H9 (cell line): ENCODE results near the gene APOM. TPM values are rescaled to one million over a fixed set of nuclear protein-coding genes. Genes with fewer than 3 reads are reported as not detected.

Source experiments
- DNase-seq: peaks from one replicate; pipeline ENCODE4 v3.0.0-alpha.2; 2017
- H2AFZ ChIP-seq: one replicate; pipeline ENCODE4 v1.6.1; 2013; ENCODE audit warnings: mild to moderate bottlenecking, low read length, control low read depth, moderate library complexity
- H2AK5ac ChIP-seq: 2 replicates; pipeline ENCODE4 v1.6.1; 2013; ENCODE audit warnings: low read length, control low read depth, mixed read lengths; ENCODE audit not compliant: insufficient read length
- H2BK120ac ChIP-seq: one replicate; pipeline ENCODE4 v1.6.1; 2013; ENCODE audit warnings: low read depth, mild to moderate bottlenecking, low read length, control low read depth, inconsistent platforms; ENCODE audit not compliant: poor library complexity, severe bottlenecking
- H2BK12ac ChIP-seq: 2 replicates; pipeline ENCODE4 v1.6.1; 2013; ENCODE audit warnings: low read length, control low read depth, mixed read lengths, low read depth; ENCODE audit not compliant: insufficient read length
- H2BK15ac ChIP-seq: 2 replicates; pipeline ENCODE4 v1.6.1; 2013; ENCODE audit warnings: low read depth, low read length, control low read depth
- H2BK20ac ChIP-seq: one replicate; pipeline ENCODE4 v1.6.1; 2013; ENCODE audit warnings: low read depth, mild to moderate bottlenecking, low read length, control low read depth, inconsistent platforms; ENCODE audit not compliant: poor library complexity, severe bottlenecking
- H2BK5ac ChIP-seq: 2 replicates; pipeline ENCODE4 v1.6.1; 2013; ENCODE audit warnings: low read length, control low read depth, mixed read lengths; ENCODE audit not compliant: insufficient read length
- H3K14ac ChIP-seq: 2 replicates; pipeline ENCODE4 v1.6.1; 2013; ENCODE audit warnings: low read length, control low read depth; ENCODE audit not compliant: insufficient read depth
- H3K18ac ChIP-seq: 2 replicates; pipeline ENCODE4 v1.6.1; 2013; ENCODE audit warnings: low read depth, mild to moderate bottlenecking, mixed read lengths, low read length, control low read depth; ENCODE audit not compliant: insufficient read length
- H3K23ac ChIP-seq: 2 replicates; pipeline ENCODE4 v1.6.1; 2013; ENCODE audit warnings: low read length, control low read depth, mixed read lengths, low read depth; ENCODE audit not compliant: insufficient read length
- H3K23me2 ChIP-seq: 2 replicates; pipeline ENCODE4 v1.6.1; 2013; ENCODE audit warnings: low read depth, mild to moderate bottlenecking, mixed read lengths, low read length, control low read depth; ENCODE audit not compliant: insufficient read length, poor library complexity, severe bottlenecking
- H3K27ac ChIP-seq: 2 replicates; pipeline ENCODE4 v1.5.1; 2013; ENCODE audit warnings: low read length, control low read depth, mixed read lengths, low read depth; ENCODE audit not compliant: insufficient read length
- H3K27me3 ChIP-seq: 2 replicates; pipeline ENCODE4 v1.6.1; 2013; ENCODE audit warnings: low read length, control low read depth, inconsistent platforms; ENCODE audit not compliant: insufficient read depth
- H3K4ac ChIP-seq: 2 replicates; pipeline ENCODE4 v1.6.1; 2013; ENCODE audit warnings: low read depth, mild to moderate bottlenecking, control low read depth, inconsistent platforms, low read length, moderate library complexity
- H3K4me1 ChIP-seq: 2 replicates; pipeline ENCODE4 v1.6.1; 2013; ENCODE audit warnings: low read length, control low read depth, inconsistent platforms; ENCODE audit not compliant: insufficient read depth
- H3K4me2 ChIP-seq: 2 replicates; pipeline ENCODE4 v1.6.1; 2013; ENCODE audit warnings: low read length, control low read depth, mixed read lengths; ENCODE audit not compliant: insufficient read length, insufficient read depth
- H3K56ac ChIP-seq: 2 replicates; pipeline ENCODE4 v1.6.1; 2013; ENCODE audit warnings: low read depth, mild to moderate bottlenecking, mixed read lengths, low read length, control low read depth; ENCODE audit not compliant: insufficient read length
- H3K79me1 ChIP-seq: 2 replicates; pipeline ENCODE4 v1.6.1; 2013; ENCODE audit warnings: low read depth, mild to moderate bottlenecking, moderate library complexity, low read length, control low read depth, inconsistent platforms; ENCODE audit not compliant: insufficient read depth, poor library complexity, severe bottlenecking
- H3K79me2 ChIP-seq: 2 replicates; pipeline ENCODE4 v1.6.1; 2013; ENCODE audit warnings: low read length, control low read depth, inconsistent platforms; ENCODE audit not compliant: insufficient read depth
- H3K9ac ChIP-seq: 2 replicates; pipeline ENCODE4 v1.6.1; 2013; ENCODE audit warnings: low read length, control low read depth, mixed read lengths; ENCODE audit not compliant: insufficient read length; ENCODE audit errors: extremely low read depth
- H3K9me3 ChIP-seq: one replicate; pipeline ENCODE4 v1.6.1; 2013; ENCODE audit warnings: low read depth, low read length, inconsistent platforms; ENCODE audit not compliant: control insufficient read depth
- H3T11ph ChIP-seq: one replicate; pipeline ENCODE4 v1.6.1; 2013; ENCODE audit warnings: mild to moderate bottlenecking, low read length, control low read depth, inconsistent platforms
- H4K20me1 ChIP-seq: one replicate; pipeline ENCODE4 v1.6.1; 2013; ENCODE audit not compliant: control insufficient read depth, insufficient read length, insufficient read depth
- H4K5ac ChIP-seq: 2 replicates; pipeline ENCODE4 v1.6.1; 2013; ENCODE audit warnings: low read depth, mild to moderate bottlenecking, mixed read lengths, low read length, control low read depth; ENCODE audit not compliant: insufficient read length
- H4K8ac ChIP-seq: replicated peaks from 2 replicates; pipeline ENCODE4 v1.6.1; 2013; ENCODE audit warnings: low read length, control low read depth, mixed read lengths, low read depth; ENCODE audit not compliant: insufficient read length
- H4K91ac ChIP-seq: 2 replicates; pipeline ENCODE4 v1.6.1; 2013; ENCODE audit warnings: low read depth, mild to moderate bottlenecking, moderate library complexity, mixed read lengths, low read length, control low read depth; ENCODE audit not compliant: insufficient read length
- H3K27ac Mint-ChIP-seq, 3 experiments: 2 replicates in 2 of 3; 3 replicates in 1 of 3; pipeline ENCODE4 v1.8.0; 2020 to 2021; ENCODE audit warnings: mixed read lengths in 3 of 3, mild to moderate bottlenecking in 1 of 3, moderate library complexity in 1 of 3
- H3K27me3 Mint-ChIP-seq: 2 replicates; pipeline ENCODE4 v1.8.0; 2021; ENCODE audit warnings: low read depth, mild to moderate bottlenecking, moderate library complexity, mixed read lengths
- H3K36me3 Mint-ChIP-seq, 3 experiments: 2 replicates in 2 of 3; 3 replicates in 1 of 3; pipeline ENCODE4 v1.8.0; 2020 to 2021; ENCODE audit warnings: low read depth in 3 of 3, mixed read lengths in 3 of 3; ENCODE audit not compliant: insufficient read depth in 1 of 3
- H3K4me1 Mint-ChIP-seq, 2 experiments: 2 replicates each; pipeline ENCODE4 v1.8.0; 2020; ENCODE audit warnings: mixed read lengths in 2 of 2
- H3K4me3 Mint-ChIP-seq, 2 experiments: 2 replicates in 1 of 2; 3 replicates in 1 of 2; pipeline ENCODE4 v1.8.0; 2020 to 2021; ENCODE audit warnings: mild to moderate bottlenecking in 2 of 2, mixed read lengths in 2 of 2, moderate library complexity in 1 of 2
- H3K9me3 Mint-ChIP-seq, 2 experiments: 2 replicates in 1 of 2; 3 replicates in 1 of 2; pipeline ENCODE4 v1.8.0; 2020; ENCODE audit warnings: mild to moderate bottlenecking in 2 of 2, mixed read lengths in 2 of 2, moderate library complexity in 1 of 2
- whole genome bisulfite sequencing: extraction: QIAGEN DNeasy Blood & Tissue Kit; methylation state at CpG from one replicate; pipeline ENCODE4 v1.1.7; 2013; ENCODE audit warnings: missing lambda C conversion rate, low lambda C conversion rate, mixed read lengths; ENCODE audit not compliant: insufficient read length; ENCODE audit errors: extremely low coverage; 5-methylcytosine and 5-hydroxymethylcytosine counted together
- total RNA-seq: library from RNA; stranded (reverse); gene quantifications from 2 replicates; pipeline ENCODE4 v1.2.1, GENCODE V29; 2021
- TF ChIP-seq, protein P1 (sequence below): fragments of 200-600 bp; sonication (generic); conservative IDR thresholded peaks from 3 replicates; pipeline ENCODE4 v1.8.0; 2021; ENCODE audit warnings: antibody characterized with exemption, mild to moderate bottlenecking

APOM gene
- total RNA-seq, 1 experiment from 2014 or later, result 3.6 TPM

DNA sequence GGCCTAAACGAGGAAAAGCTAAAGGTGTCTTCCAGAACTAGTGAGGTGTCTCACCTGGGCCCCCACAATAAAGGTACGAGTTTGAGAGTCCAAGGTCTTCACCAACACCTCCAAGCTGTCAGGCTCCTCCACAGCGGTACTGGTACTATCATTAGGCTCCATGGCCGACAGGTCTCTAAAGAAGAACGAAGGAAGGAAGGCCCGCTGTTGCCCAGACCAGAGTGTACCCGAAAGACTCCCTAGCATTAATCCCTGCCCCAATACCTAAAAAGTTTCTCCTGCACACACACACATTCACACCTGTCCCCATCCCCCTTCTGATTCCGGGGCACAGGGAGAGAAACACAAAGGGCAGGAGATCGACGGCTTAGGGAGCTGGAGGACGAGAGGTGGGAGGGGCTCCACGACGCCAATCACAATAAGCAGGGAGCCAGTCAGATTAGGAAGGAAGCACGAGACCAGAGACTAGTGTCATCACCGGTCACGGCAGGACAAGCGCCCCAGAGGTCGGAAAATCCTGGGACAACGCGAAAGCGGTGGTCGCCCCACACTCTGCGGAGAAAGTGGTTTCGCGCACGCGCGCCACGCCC lies 4.0 kb upstream of the APOM start:
- H3K27me3 ChIP-seq, result no peaks in the 10 kb centered on the region
- H3K79me2 ChIP-seq, result peaks cover 9% of the 10 kb centered on the region; the same call in 1 of the 2 replicates
- H4K91ac ChIP-seq, result no peak overlapping the region
- H3K23me2 ChIP-seq, result peaks cover 11% of the 10 kb centered on the region
- Mint-ChIP-seq H3K9me3 (no peaks in the 10 kb centered on the region), H3K36me3 (peaks cover 35 to 55% (median 48%) of the 10 kb centered on the region in 3 experiments), H3K4me1 (peaks cover 8 to 20% of the 10 kb centered on the region in 2 experiments), H3K4me3 (peak overlapping the region; percentile 83 to 95), H3K27ac (peak overlapping the region; percentile 94 to 100 (median 100)), H3K27me3 (no peaks in the 10 kb centered on the region)
- H2AFZ ChIP-seq, result no peak overlapping the region
- H3K14ac ChIP-seq, result peak overlapping the region; percentile 82
- peak overlapping the region; percentile 45 for H3K9ac ChIP-seq
- H2AK5ac ChIP-seq, result no peak overlapping the region
- H3K56ac ChIP-seq, result no peak overlapping the region
- no peak overlapping the region for H3K4ac ChIP-seq
- peaks cover 7% of the 10 kb centered on the region for H3K79me1 ChIP-seq
- no peak overlapping the region for H2BK120ac ChIP-seq
- no peak overlapping the region for H3T11ph ChIP-seq
- H4K8ac ChIP-seq, result no peak overlapping the region
- no CpG with 5 or more reads among the region's 29 CpGs for WGBS
- no peaks in the 10 kb centered on the region for H3K4me1 ChIP-seq
- no peak overlapping the region for H2BK20ac ChIP-seq
- no peak overlapping the region for H4K5ac ChIP-seq
- H3K9me3 ChIP-seq, result no peaks in the 10 kb centered on the region
- no peak overlapping the region for H2BK15ac ChIP-seq
- peak overlapping the region; percentile 87 for H3K18ac ChIP-seq
- H3K23ac ChIP-seq, result no peak overlapping the region
- peak; percentile 89 for DNase-seq
- no peaks in the 10 kb centered on the region for H4K20me1 ChIP-seq
- no peak overlapping the region for H2BK5ac ChIP-seq
- no peak overlapping the region for H2BK12ac ChIP-seq
- peak overlapping the region; percentile 66 for H3K4me2 ChIP-seq
- TF ChIP-seq, protein P1, sequence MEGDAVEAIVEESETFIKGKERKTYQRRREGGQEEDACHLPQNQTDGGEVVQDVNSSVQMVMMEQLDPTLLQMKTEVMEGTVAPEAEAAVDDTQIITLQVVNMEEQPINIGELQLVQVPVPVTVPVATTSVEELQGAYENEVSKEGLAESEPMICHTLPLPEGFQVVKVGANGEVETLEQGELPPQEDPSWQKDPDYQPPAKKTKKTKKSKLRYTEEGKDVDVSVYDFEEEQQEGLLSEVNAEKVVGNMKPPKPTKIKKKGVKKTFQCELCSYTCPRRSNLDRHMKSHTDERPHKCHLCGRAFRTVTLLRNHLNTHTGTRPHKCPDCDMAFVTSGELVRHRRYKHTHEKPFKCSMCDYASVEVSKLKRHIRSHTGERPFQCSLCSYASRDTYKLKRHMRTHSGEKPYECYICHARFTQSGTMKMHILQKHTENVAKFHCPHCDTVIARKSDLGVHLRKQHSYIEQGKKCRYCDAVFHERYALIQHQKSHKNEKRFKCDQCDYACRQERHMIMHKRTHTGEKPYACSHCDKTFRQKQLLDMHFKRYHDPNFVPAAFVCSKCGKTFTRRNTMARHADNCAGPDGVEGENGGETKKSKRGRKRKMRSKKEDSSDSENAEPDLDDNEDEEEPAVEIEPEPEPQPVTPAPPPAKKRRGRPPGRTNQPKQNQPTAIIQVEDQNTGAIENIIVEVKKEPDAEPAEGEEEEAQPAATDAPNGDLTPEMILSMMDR, result no peak
- peak overlapping the region; percentile 84 for H3K27ac ChIP-seq
